ENCODE measurements around the gene IL12RB2.
A peak's percentile ranks its signal among the peaks of the same experiment; 100 is the strongest.

Gene IL12RB2

DNA sequence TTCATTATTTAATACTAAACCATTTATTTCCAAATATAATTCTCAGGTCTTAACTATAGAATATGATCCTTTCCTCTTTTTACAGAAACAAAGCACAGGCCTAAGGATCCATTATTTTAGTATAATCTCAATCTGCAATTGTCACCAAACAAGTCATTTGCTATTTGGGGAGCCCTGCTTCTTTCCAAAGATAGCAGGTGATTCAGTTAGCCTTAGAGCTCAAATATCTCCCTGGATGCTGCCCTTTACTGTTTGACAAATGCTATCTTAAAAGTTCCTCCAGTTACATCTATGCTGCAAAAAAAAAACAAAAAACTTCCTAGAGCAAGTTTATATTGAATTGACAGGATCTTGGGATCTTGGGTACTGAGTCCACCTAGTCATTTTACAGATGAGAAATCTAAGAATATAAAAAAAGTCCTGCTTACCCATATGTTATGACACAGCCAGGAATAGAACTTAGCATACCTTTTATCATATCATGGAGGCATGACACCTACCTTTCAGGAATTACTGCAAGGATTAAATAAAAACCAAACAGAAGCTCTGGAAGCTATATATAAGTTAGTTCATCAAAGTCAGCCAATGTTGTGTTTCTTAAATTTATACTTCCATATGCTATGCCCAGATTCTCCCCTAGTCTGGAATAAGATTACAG lies 113.3 kb downstream of the IL12RB2 start:
- no peak overlapping the region for H3K4me3 ChIP-seq (ENCODE audit: control insufficient read depth, low read depth, low read length)
- no peak for TF ChIP-seq CTCF (IDR thresholded peaks at IDR 0.05; ENCODE audit: control insufficient read depth, insufficient read depth, low read depth, low read length, missing control alignments)
- no peak for DNase-seq (ENCODE audit: low read depth)

GRCh38 chr1:67427465-67427864 lies 119.8 kb downstream of the IL12RB2 start:
- no peak for DNase-seq (ENCODE audit: low read depth)
- no peak for TF ChIP-seq CTCF (IDR thresholded peaks at IDR 0.05; ENCODE audit: control insufficient read depth, insufficient read depth, low read depth, low read length, missing control alignments)
- H3K4me3 ChIP-seq (ENCODE audit: control insufficient read depth, low read depth, low read length), result peak overlapping the region; percentile 14; the same call in 1 of the 2 replicates

GRCh38 chr1:67427947-67428346 lies 120.3 kb downstream of the IL12RB2 start:
- peak overlapping the region; percentile 98 for H3K4me3 ChIP-seq (ENCODE audit: control insufficient read depth, low read depth, low read length)
- no peak for DNase-seq (ENCODE audit: low read depth)
- TF ChIP-seq CTCF (IDR thresholded peaks at IDR 0.05; ENCODE audit: control insufficient read depth, insufficient read depth, low read depth, low read length, missing control alignments), result no peak

- H3K4me3 ChIP-seq (ENCODE audit: control insufficient read depth, low read depth, low read length), result peak overlapping the region; percentile 98
- DNase-seq (ENCODE audit: low read depth), result no peak
- TF ChIP-seq CTCF (IDR thresholded peaks at IDR 0.05; ENCODE audit: control insufficient read depth, insufficient read depth, low read depth, low read length, missing control alignments), result no peak
Measured at GRCh38 chr1:67429011-67429527, 121.4 kb downstream of the IL12RB2 start.

- H3K4me3 ChIP-seq (ENCODE audit: control insufficient read depth, low read depth, low read length), result peak overlapping the region; percentile 98
- no peak for DNase-seq (ENCODE audit: low read depth)
- no peak for TF ChIP-seq CTCF (IDR thresholded peaks at IDR 0.05; ENCODE audit: control insufficient read depth, insufficient read depth, low read depth, low read length, missing control alignments)
Measured at GRCh38 chr1:67429528-67430357, 122.1 kb downstream of the IL12RB2 start.

DNA sequence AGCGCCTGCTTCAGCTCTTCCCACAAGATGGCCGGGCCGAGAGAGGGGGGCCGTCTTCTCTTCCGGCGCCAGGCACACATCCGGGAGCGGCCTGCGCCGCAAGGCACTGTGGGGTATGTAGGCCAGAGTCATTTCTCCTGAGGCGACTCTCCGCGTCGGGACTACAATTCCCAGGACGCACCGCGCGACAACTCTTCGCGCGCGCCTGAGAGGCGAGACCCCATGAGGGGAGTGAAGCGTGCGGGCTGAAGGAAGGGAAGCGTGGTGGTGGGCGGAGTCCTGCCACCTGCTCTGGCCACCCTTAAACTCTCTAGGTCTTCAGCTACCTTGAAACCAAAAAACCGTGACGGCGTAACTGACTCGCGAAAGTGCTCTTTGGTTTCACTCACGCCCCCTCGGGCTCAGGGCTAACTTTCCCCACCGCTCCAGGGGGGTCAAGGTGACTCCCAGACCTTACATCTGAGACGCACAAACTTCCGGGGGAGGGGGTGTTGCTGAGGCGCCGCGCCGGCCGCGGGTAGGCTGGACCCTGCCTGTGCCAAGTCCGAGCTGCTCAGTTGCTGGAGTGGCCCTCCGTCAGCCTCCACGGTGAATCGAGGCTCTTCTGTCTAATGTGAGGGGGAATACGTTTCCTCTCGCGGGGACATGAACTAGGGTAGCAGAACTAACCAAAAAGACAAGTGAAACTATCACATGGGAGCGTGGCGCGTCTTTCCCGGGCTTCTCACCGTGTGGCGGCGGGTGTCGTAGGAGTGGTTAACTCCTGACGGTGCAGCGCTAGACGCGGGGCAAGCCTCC lies 122.9 kb downstream of the IL12RB2 start, which contains the start of gene SERBP1:
Gene SERBP1, minus strand, starts transcription at position 45 of the 798 bp plus-strand sequence. CDS start 102 bp downstream, outside the sequence.
- peak; percentile 71 for DNase-seq (ENCODE audit: low read depth)
- H3K4me3 ChIP-seq (ENCODE audit: control insufficient read depth, low read depth, low read length), result peak within 1 kb of the TSS; percentile 98
- TF ChIP-seq CTCF (IDR thresholded peaks at IDR 0.05; ENCODE audit: control insufficient read depth, insufficient read depth, low read depth, low read length, missing control alignments), result peak; percentile 1
